GM23338 (cell line): Measurements from ENCODE around the gene LAPTM5. TPM values are rescaled to one million over a fixed set of nuclear protein-coding genes. Genes with fewer than 3 reads are reported as not detected.

Source experiments
- ATAC-seq: fragments of 200-7000 bp; cut with Tn5 transposase; 3 replicates; pipeline ENCODE4 v1.9.1; 2020
- DNase-seq: peaks from one replicate; pipeline ENCODE4 v3.0.0-alpha.2; 2015; ENCODE audit warnings: low spot score
- H2AFZ ChIP-seq: fragments of 200-600 bp; sonication (generic); 2 replicates; pipeline ENCODE4 v1.8.0; 2016; ENCODE audit warnings: antibody characterized with exemption, mild to moderate bottlenecking, moderate library complexity
- H3F3A ChIP-seq: fragments of 200-600 bp; sonication (generic); replicated peaks from 2 replicates; pipeline ENCODE4 v1.8.0; 2017; ENCODE audit warnings: antibody characterized with exemption, mixed run types, low read depth
- H3K27ac ChIP-seq: fragments of 200-600 bp; sonication (generic); 2 replicates; pipeline ENCODE4 v1.6.1; 2016; ENCODE audit warnings: low read depth
- H3K27me3 ChIP-seq: fragments of 200-600 bp; sonication (generic); 2 replicates; pipeline ENCODE4 v1.8.0; 2016; ENCODE audit warnings: mild to moderate bottlenecking, mixed run types, moderate library complexity; ENCODE audit not compliant: insufficient read depth
- H3K36me3 ChIP-seq: fragments of 200-600 bp; sonication (generic); 2 replicates; pipeline ENCODE4 v1.8.0; 2016; ENCODE audit warnings: mild to moderate bottlenecking; ENCODE audit not compliant: insufficient read depth
- H3K4me1 ChIP-seq: fragments of 200-600 bp; sonication (generic); 2 replicates; pipeline ENCODE4 v1.8.0; 2016; ENCODE audit warnings: mild to moderate bottlenecking, moderate library complexity; ENCODE audit not compliant: insufficient read depth
- H3K4me2 ChIP-seq: fragments of 200-600 bp; sonication (generic); 2 replicates; pipeline ENCODE4 v1.7.1; 2017; ENCODE audit warnings: mixed run types
- H3K4me3 ChIP-seq: fragments of 200-600 bp; sonication (generic); 2 replicates; pipeline ENCODE4 v1.6.1; 2016; ENCODE audit warnings: mixed run types
- H3K79me2 ChIP-seq: fragments of 200-600 bp; sonication (generic); replicated peaks from 2 replicates; pipeline ENCODE4 v1.8.0; 2017; ENCODE audit warnings: mild to moderate bottlenecking; ENCODE audit not compliant: insufficient read depth
- H3K9me2 ChIP-seq: fragments of 200-600 bp; sonication (generic); 2 replicates; pipeline ENCODE4 v1.8.0; 2017; ENCODE audit not compliant: insufficient read depth
- H4K20me1 ChIP-seq: fragments of 200-600 bp; sonication (generic); replicated peaks from 2 replicates; pipeline ENCODE4 v1.8.0; 2017; ENCODE audit warnings: mild to moderate bottlenecking; ENCODE audit not compliant: insufficient read depth
- H3K27ac Mint-ChIP-seq: 2 replicates; pipeline ENCODE4 v1.8.0; 2020; ENCODE audit warnings: inconsistent platforms, mild to moderate bottlenecking, moderate library complexity, mixed read lengths
- H3K27me3 Mint-ChIP-seq: 3 replicates; pipeline ENCODE4 v1.8.0; 2022; ENCODE audit warnings: low read depth, mild to moderate bottlenecking, moderate library complexity, mixed read lengths, inconsistent platforms; ENCODE audit not compliant: insufficient read depth, poor library complexity
- H3K36me3 Mint-ChIP-seq: 3 replicates; pipeline ENCODE4 v1.8.0; 2021; ENCODE audit warnings: low read depth, mild to moderate bottlenecking, inconsistent platforms, moderate library complexity, mixed read lengths
- H3K4me1 Mint-ChIP-seq: 3 replicates; pipeline ENCODE4 v1.8.0; 2020; ENCODE audit warnings: mild to moderate bottlenecking, inconsistent platforms, mixed read lengths
- H3K4me3 Mint-ChIP-seq: 3 replicates; pipeline ENCODE4 v1.8.0; 2021; ENCODE audit warnings: moderate library complexity, mild to moderate bottlenecking, inconsistent platforms, mixed read lengths
- H3K9me3 Mint-ChIP-seq: 3 replicates; pipeline ENCODE4 v1.8.0; 2020; ENCODE audit warnings: moderate library complexity, mild to moderate bottlenecking, inconsistent platforms, mixed read lengths
- CTCF ChIP-seq, 2 experiments: fragments of 200-600 bp in 1 of 2; sonication (generic) in 1 of 2; conservative IDR thresholded peaks; 2 replicates each; pipeline versions ENCODE4 v1.5.1 to v1.6.1; 2016 to 2017; ENCODE audit warnings: antibody characterized with exemption in 2 of 2, low read depth in 2 of 2, mild to moderate bottlenecking in 2 of 2, moderate library complexity in 1 of 2
- EZH2 ChIP-seq: fragments of 200-600 bp; sonication (generic); IDR thresholded peaks from one replicate; pipeline ENCODE4 v1.8.0; 2017; ENCODE audit warnings: antibody characterized with exemption, mild to moderate bottlenecking, low read depth; ENCODE audit not compliant: unreplicated experiment
- NANOG ChIP-seq: IDR thresholded peaks from 2 replicates; pipeline ENCODE4 v1.6.1; 2016; ENCODE audit warnings: antibody characterized with exemption, borderline replicate concordance
- POLR2AphosphoS5 ChIP-seq: IDR thresholded peaks from 2 replicates; pipeline ENCODE4 v1.6.1; 2016; ENCODE audit warnings: antibody characterized with exemption, low read depth
- REST ChIP-seq: IDR thresholded peaks from one replicate; pipeline ENCODE4 v1.6.1; 2018; ENCODE audit warnings: antibody characterized with exemption; ENCODE audit not compliant: unreplicated experiment
- ZNF331 ChIP-seq: fragments of 250-450 bp; sonication (Bioruptor Pico); IDR thresholded peaks from 2 replicates; pipeline ENCODE4 v1.5.0; 2020; ENCODE audit warnings: low read depth, mild to moderate bottlenecking, moderate library complexity
- ZNF462 ChIP-seq: fragments of 250-450 bp; sonication (Bioruptor Pico); IDR thresholded peaks from 2 replicates; pipeline ENCODE4 v1.5.0; 2020; ENCODE audit warnings: mild to moderate bottlenecking, moderate library complexity
- polyA plus RNA-seq: library from polyadenylated mRNA; unstranded; fragments of >200 nt; fragmentation: Nextera tagmentation; extraction: Ambion mirVana; gene quantifications from 2 replicates; pipeline ENCODE4 v1.2.1, GENCODE V29; 2016
- total RNA-seq: library from RNA; depleted of rRNA; stranded (reverse); fragments of >200 nt; shearing (Covaris generic); gene quantifications from 2 replicates; pipeline ENCODE4 v1.2.3, GENCODE V29; 2014

Gene LAPTM5
- total and polyA plus RNA-seq, 2 experiments from 2014 or later = 0.21 TPM; not detected in 1

GRCh38 chr1:30740251-30741238 lies 17.0 kb downstream of the LAPTM5 start:
- Histone ChIP-seq H3K4me2 (no peak overlapping the region), H2AFZ (no peak overlapping the region), H4K20me1 (no peaks in the 10 kb centered on the region), H3K27ac (no peak overlapping the region), H3K27me3 (no peaks in the 10 kb centered on the region), H3K9me2 (no peaks in the 10 kb centered on the region), H3F3A (no peaks in the 10 kb centered on the region), H3K4me3 (no peak overlapping the region), H3K36me3 (no peaks in the 10 kb centered on the region), H3K79me2 (no peaks in the 10 kb centered on the region), H3K4me1 (no peaks in the 10 kb centered on the region)
- Mint-ChIP-seq H3K27ac (no peak overlapping the region), H3K4me3 (no peak overlapping the region; the same call in 2 of the 3 replicates), H3K4me1 (peaks cover 13% of the 10 kb centered on the region), H3K9me3 (peaks cover 4% of the 10 kb centered on the region; the same call in 1 of the 3 replicates), H3K27me3 (peaks cover 19% of the 10 kb centered on the region), H3K36me3 (no peaks in the 10 kb centered on the region)
- no peak for TF ChIP-seq ZNF462
- TF ChIP-seq REST = no peak
- no peak for TF ChIP-seq EZH2
- no peak for TF ChIP-seq NANOG
- TF ChIP-seq CTCF (conservative IDR thresholded peaks at IDR 0.05; ENCODE audit: low read depth in 2 of 2) = no peak
- no peak for TF ChIP-seq POLR2AphosphoS5
- TF ChIP-seq ZNF331 (CRISPR knock-in tag) = no peak
- DNase-seq (no peak), ATAC-seq (no peak)
